Tibial nerve (tissue), 4 donors: Measurements from ENCODE around the gene MPP4. TPM values are rescaled to one million over a fixed set of nuclear protein-coding genes. Genes with fewer than 3 reads are reported as not detected.

Source experiments
- DNase-seq, 2 donors: peaks; one replicate each; pipeline ENCODE4 v3.0.0-alpha.2; 2019; ENCODE audit warnings: low spot score in 2 of 2
- H3K27ac ChIP-seq, 4 donors: fragments of 200-600 bp; sonication (generic) in 3 of 4; one replicate each; pipeline ENCODE4 v1.5.1; 2017 to 2019; ENCODE audit warnings: mild to moderate bottlenecking in 1 of 4
- H3K27me3 ChIP-seq, 2 donors: fragments of 200-600 bp; sonication (generic) in 1 of 2; one replicate each; pipeline versions ENCODE4 v1.5.1 to v1.6.0; 2017 to 2019
- H3K36me3 ChIP-seq, 3 donors: fragments of 200-600 bp; sonication (generic); one replicate each; pipeline ENCODE4 v1.5.1; 2018 to 2019
- H3K4me1 ChIP-seq, 4 donors: fragments of 200-600 bp; sonication (generic) in 3 of 4; one replicate each; pipeline ENCODE4 v1.5.1; 2017 to 2019
- H3K4me3 ChIP-seq, 4 donors: fragments of 200-600 bp; sonication (generic) in 3 of 4; one replicate each; pipeline ENCODE4 v1.5.1; 2017 to 2019; ENCODE audit warnings: mild to moderate bottlenecking in 1 of 4, moderate library complexity in 1 of 4
- H3K9me3 ChIP-seq, 4 donors: fragments of 200-600 bp; sonication (generic) in 3 of 4; one replicate each; pipeline ENCODE4 v1.5.1; 2017 to 2019
- CTCF ChIP-seq, 5 experiments: fragments of 200-600 bp in 3 of 5; fragments of 450-650 bp in 2 of 5; sonication (generic) in 3 of 5; IDR thresholded peaks; one replicate each; pipeline ENCODE4 v1.5.1; 2016 to 2019; ENCODE audit warnings: antibody characterized with exemption in 5 of 5, mild to moderate bottlenecking in 3 of 5, moderate library complexity in 2 of 5
- EP300 ChIP-seq, 2 donors: sonication (generic); formaldehyde crosslinking; IDR thresholded peaks; one replicate each; pipeline ENCODE4 v1.6.1; 2017; ENCODE audit warnings: antibody characterized with exemption in 2 of 2, mild to moderate bottlenecking in 1 of 2
- POLR2A ChIP-seq, 2 donors: fragments of 450-650 bp; IDR thresholded peaks; one replicate each; pipeline ENCODE4 v1.6.1; 2017; ENCODE audit warnings: antibody characterized with exemption in 2 of 2, mild to moderate bottlenecking in 2 of 2, moderate library complexity in 2 of 2
- WGBS, 2 donors: methylation state at CpG; one replicate each; pipeline ENCODE4 v1.1.5; 2018; 5-methylcytosine and 5-hydroxymethylcytosine counted together
- total RNA-seq, 4 donors: library from RNA; depleted of rRNA; stranded (reverse); fragments of >200 nt; gene quantifications; one replicate each; pipeline ENCODE4 v1.1.0, GENCODE V29; 2016

Gene MPP4
- total RNA-seq: under 1 TPM in 2 of 4 donors, not detected in 2; 0.22 to 0.60 TPM

GRCh38 chr2:201698588-201699226, at the start of gene MPP4:
MPP4 (minus strand) TSS chr2:201698644; CDS start chr2:201693954, 4,690 bp downstream.
- H3K27ac ChIP-seq: no peak within 1 kb of the TSS
- no peaks in the 10 kb centered on the region for H3K27me3 ChIP-seq
- TF ChIP-seq EP300 (IDR thresholded peaks at IDR 0.05) (no peak), POLR2A (IDR thresholded peaks at IDR 0.05) (no peak), CTCF (IDR thresholded peaks at IDR 0.05) (no peak)
- no peaks in the 10 kb centered on the region for H3K9me3 ChIP-seq
- H3K36me3 ChIP-seq: peaks cover 0 to 31% (median 0%) of the 10 kb centered on the region in 3 donors
- DNase-seq: no peak
- peaks cover 0 to 26% (median 7%) of the 10 kb centered on the region in 4 donors for H3K4me1 ChIP-seq
- WGBS, 2 donors: 39 to 44% methylated on average over 3 of the region's 3 CpGs
- no peak within 1 kb of the TSS for H3K4me3 ChIP-seq

- no peak overlapping the region for H3K27ac ChIP-seq
- no peaks in the 10 kb centered on the region for H3K9me3 ChIP-seq
- H3K36me3 ChIP-seq: peaks cover 0 to 84% (median 7%) of the 10 kb centered on the region in 3 donors
- H3K4me3 ChIP-seq: no peak overlapping the region
- DNase-seq: no peak
- TF ChIP-seq EP300 (IDR thresholded peaks at IDR 0.05) (no peak), POLR2A (IDR thresholded peaks at IDR 0.05) (no peak)
- H3K4me1 ChIP-seq: no peaks in the 10 kb centered on the region
- no peaks in the 10 kb centered on the region for H3K27me3 ChIP-seq
- 90 to 91% methylated on average over 6 of the region's 6 CpGs for WGBS, 2 donors
Measured at GRCh38 chr2:201746551-201746950, 48.1 kb upstream of the MPP4 start.

GRCh38 chr2:201735486-201735885, 37.0 kb upstream of the MPP4 start:
- H3K27me3 ChIP-seq: no peaks in the 10 kb centered on the region
- DNase-seq: no peak
- no peak for TF ChIP-seq EP300 (IDR thresholded peaks at IDR 0.05)
- no peak for TF ChIP-seq CTCF (IDR thresholded peaks at IDR 0.05)
- no peak overlapping the region for H3K4me3 ChIP-seq
- no peaks in the 10 kb centered on the region for H3K4me1 ChIP-seq
- H3K36me3 ChIP-seq: peaks cover 0 to 98% (median 7%) of the 10 kb centered on the region in 3 donors
- peaks cover 0 to 18% (median 0%) of the 10 kb centered on the region in 4 donors for H3K9me3 ChIP-seq
- H3K27ac ChIP-seq: no peak overlapping the region
- 81 to 84% methylated on average over 2 of the region's 2 CpGs for WGBS, 2 donors

GRCh38 chr2:201734111-201734510, 35.7 kb upstream of the MPP4 start:
- DNase-seq: no peak
- WGBS, 2 donors: 68 to 95% methylated on average over 4 of the region's 4 CpGs
- no peaks in the 10 kb centered on the region for H3K4me1 ChIP-seq
- H3K36me3 ChIP-seq: peaks cover 0 to 98% (median 7%) of the 10 kb centered on the region in 3 donors
- H3K27me3 ChIP-seq: no peaks in the 10 kb centered on the region
- no peak for TF ChIP-seq EP300 (IDR thresholded peaks at IDR 0.05)
- no peak for TF ChIP-seq CTCF (IDR thresholded peaks at IDR 0.05)
- TF ChIP-seq POLR2A (IDR thresholded peaks at IDR 0.05): no peak
- peaks cover 0 to 18% (median 0%) of the 10 kb centered on the region in 4 donors for H3K9me3 ChIP-seq
- H3K27ac ChIP-seq: no peak overlapping the region
- no peak overlapping the region for H3K4me3 ChIP-seq

GRCh38 chr2:201733544-201733943, 35.1 kb upstream of the MPP4 start:
- no peaks in the 10 kb centered on the region for H3K27me3 ChIP-seq
- peaks cover 0 to 98% (median 5%) of the 10 kb centered on the region in 3 donors for H3K36me3 ChIP-seq
- DNase-seq: no peak

More at GRCh38 chr2:201733544-201733943, 35.1 kb upstream of the MPP4 start:
- no peak for TF ChIP-seq EP300 (IDR thresholded peaks at IDR 0.05)
- no peak for TF ChIP-seq POLR2A (IDR thresholded peaks at IDR 0.05)
- TF ChIP-seq CTCF (IDR thresholded peaks at IDR 0.05): no peak
- Histone ChIP-seq H3K4me3 (no peak overlapping the region), H3K27ac (no peak overlapping the region), H3K9me3 (peaks cover 0 to 18% (median 0%) of the 10 kb centered on the region in 4 donors), H3K4me1 (no peaks in the 10 kb centered on the region)
- 85 to 90% methylated on average over 1 of the region's 1 CpG for WGBS, 2 donors
